CD14-positive monocyte (primary cell): ENCODE measurements around the gene ERCC3. TPM values are rescaled to one million over a fixed set of nuclear protein-coding genes. Genes with fewer than 3 reads are reported as not detected.

ENCODE experiments used
- DNase-seq, 3 donors: peaks; one replicate each; pipeline ENCODE4 v3.0.0-alpha.2; 2011 to 2022
- H2AFZ ChIP-seq: 2 replicates; pipeline ENCODE4 v1.6.0; 2012; ENCODE audit warnings: mild to moderate bottlenecking, low read depth, low read length, inconsistent platforms; ENCODE audit not compliant: insufficient read depth, poor library complexity, severe bottlenecking
- H3K27ac ChIP-seq, 2 donors: 1 replicate in 1 of 2; 2 replicates in 1 of 2; pipeline ENCODE4 v1.5.1; 2012 to 2013; ENCODE audit warnings: low read length in 2 of 2, control low read depth in 1 of 2, inconsistent platforms in 1 of 2, low read depth in 1 of 2, mild to moderate bottlenecking in 1 of 2
- H3K27me3 ChIP-seq, 2 donors: one replicate each; pipeline versions ENCODE4 v1.6.0 to v1.6.1; 2011 to 2013; ENCODE audit warnings: low read length in 2 of 2; ENCODE audit not compliant: control insufficient read depth in 2 of 2, insufficient read depth in 2 of 2
- H3K36me3 ChIP-seq, 2 donors: replicated peaks in 1 of 2; 1 replicate in 1 of 2; 2 replicates in 1 of 2; pipeline versions ENCODE4 v1.5.1 to v1.6.1; 2012 to 2013; ENCODE audit warnings: low read length in 2 of 2, control low read depth in 1 of 2, inconsistent platforms in 1 of 2, mild to moderate bottlenecking in 1 of 2; ENCODE audit not compliant: insufficient read depth in 2 of 2, control insufficient read depth in 1 of 2
- H3K4me1 ChIP-seq, 2 donors: 1 replicate in 1 of 2; 2 replicates in 1 of 2; pipeline versions ENCODE4 v1.5.1 to v1.6.1; 2012 to 2013; ENCODE audit warnings: low read length in 2 of 2, control low read depth in 1 of 2, inconsistent platforms in 1 of 2, mild to moderate bottlenecking in 1 of 2, moderate library complexity in 1 of 2; ENCODE audit not compliant: insufficient read depth in 2 of 2, control insufficient read depth in 1 of 2
- H3K4me2 ChIP-seq: replicated peaks from 2 replicates; pipeline ENCODE3; 2012; ENCODE audit warnings: low read length, moderate library complexity, mild to moderate bottlenecking; ENCODE audit not compliant: poor library complexity, severe bottlenecking; ENCODE audit errors: extremely low read depth
- H3K4me3 ChIP-seq, 3 experiments: fragments of 200-600 bp in 1 of 3; sonication (generic) in 1 of 3; replicated peaks in 1 of 3; 1 replicate in 2 of 3; 2 replicates in 1 of 3; pipeline ENCODE4 v1.5.1; 2011 to 2013; ENCODE audit warnings: low read length in 3 of 3, mild to moderate bottlenecking in 3 of 3, control low read depth in 2 of 3, low read depth in 2 of 3, inconsistent platforms in 1 of 3, moderate library complexity in 1 of 3
- H3K79me2 ChIP-seq: 2 replicates; pipeline ENCODE4 v1.6.0; 2012; ENCODE audit warnings: mild to moderate bottlenecking, control low read depth, inconsistent platforms, low read length, moderate library complexity; ENCODE audit not compliant: insufficient read depth
- H3K9ac ChIP-seq: 2 replicates; pipeline ENCODE4 v1.6.0; 2017; ENCODE audit warnings: low read length, mild to moderate bottlenecking; ENCODE audit not compliant: insufficient read depth, poor library complexity, severe bottlenecking
- H3K9me3 ChIP-seq, 2 donors: replicated peaks in 1 of 2; 1 replicate in 1 of 2; 2 replicates in 1 of 2; pipeline versions ENCODE4 v1.5.1 to v1.6.1; 2012 to 2013; ENCODE audit warnings: low read length in 2 of 2, control low read depth in 1 of 2; ENCODE audit not compliant: control insufficient read depth in 1 of 2, insufficient read depth in 1 of 2
- H4K20me1 ChIP-seq: 2 replicates; pipeline ENCODE4 v1.6.0; 2012; ENCODE audit warnings: mild to moderate bottlenecking, low read length, control low read depth, moderate library complexity; ENCODE audit not compliant: insufficient read depth
- H3K27ac Mint-ChIP-seq, 7 donors: one replicate each; pipeline ENCODE4 v1.8.0; 2020; ENCODE audit warnings: mild to moderate bottlenecking in 7 of 7, mixed read lengths in 7 of 7, moderate library complexity in 6 of 7, inconsistent platforms in 2 of 7
- H3K27me3 Mint-ChIP-seq, 3 donors: one replicate each; pipeline ENCODE4 v1.8.0; 2021 to 2022; ENCODE audit warnings: low read depth in 3 of 3, mild to moderate bottlenecking in 3 of 3, mixed read lengths in 3 of 3, moderate library complexity in 3 of 3, inconsistent platforms in 1 of 3
- H3K36me3 Mint-ChIP-seq, 2 donors: one replicate each; pipeline ENCODE4 v1.8.0; 2020; ENCODE audit warnings: mixed read lengths in 2 of 2, inconsistent platforms in 1 of 2, mild to moderate bottlenecking in 1 of 2
- H3K4me1 Mint-ChIP-seq: one replicate; pipeline ENCODE4 v1.8.0; 2020; ENCODE audit warnings: mild to moderate bottlenecking, mixed read lengths
- H3K4me3 Mint-ChIP-seq, 2 donors: one replicate each; pipeline ENCODE4 v1.8.0; 2020; ENCODE audit warnings: mild to moderate bottlenecking in 2 of 2, mixed read lengths in 2 of 2, moderate library complexity in 1 of 2
- H3K9me3 Mint-ChIP-seq, 7 donors: one replicate each; pipeline ENCODE4 v1.8.0; 2020 to 2022; ENCODE audit warnings: mixed read lengths in 7 of 7, mild to moderate bottlenecking in 6 of 7, moderate library complexity in 6 of 7, inconsistent platforms in 2 of 7
- WGBS: methylation state at CpG from one replicate; pipeline ENCODE4 v1.1.5; 2013; ENCODE audit warnings: missing lambda C conversion rate; ENCODE audit not compliant: insufficient coverage; 5-methylcytosine and 5-hydroxymethylcytosine counted together
- intact Hi-C, 2 donors: fragments of 100-400 bp; cut with micrococcal nuclease; formaldehyde crosslinking; loops; one replicate each; pipeline versions ENCODE4 v1.15.0 to v1.15.1; 2023
- polyA plus RNA-seq, 3 donors: library from polyadenylated mRNA; depleted of rRNA in 1 of 3; unstranded in 2 of 3; stranded (reverse) in 1 of 3; fragments of 300-500 nt in 2 of 3; fragments of >200 nt in 1 of 3; fragmentation: Illumina TruSeq in 2 of 3; gene quantifications; 1 replicate in 2 of 3; 2 replicates in 1 of 3; pipeline ENCODE4 v1.2.3, GENCODE V29; 2012 to 2021
- TF ChIP-seq, protein P1 (sequence below): fragments of 200-600 bp; IDR thresholded peaks from one replicate; pipeline ENCODE4 v1.8.0; 2022; ENCODE audit warnings: antibody characterized with exemption, mild to moderate bottlenecking

ERCC3 gene
- polyA plus RNA-seq, 3 donors: 13.2 to 49.7 (median 16.9) TPM

- Mint-ChIP-seq H3K27me3 (peaks cover 86 to 90% (median 90%) of the 10 kb centered on the region in 3 donors), H3K36me3 (peaks cover 4 to 15% of the 10 kb centered on the region in 2 donors), H3K4me3 (peak overlapping the region in 1 of 2 donors; percentile 88), H3K9me3 (peaks cover 2 to 40% (median 25%) of the 10 kb centered on the region in 7 donors), H3K4me1 (peaks cover 16% of the 10 kb centered on the region), H3K27ac (peak overlapping the region in 2 of 7 donors; percentile 57 to 58)
- peaks cover 13 to 14% of the 10 kb centered on the region in 2 donors for H3K4me1 ChIP-seq
- TF ChIP-seq, protein P1, sequence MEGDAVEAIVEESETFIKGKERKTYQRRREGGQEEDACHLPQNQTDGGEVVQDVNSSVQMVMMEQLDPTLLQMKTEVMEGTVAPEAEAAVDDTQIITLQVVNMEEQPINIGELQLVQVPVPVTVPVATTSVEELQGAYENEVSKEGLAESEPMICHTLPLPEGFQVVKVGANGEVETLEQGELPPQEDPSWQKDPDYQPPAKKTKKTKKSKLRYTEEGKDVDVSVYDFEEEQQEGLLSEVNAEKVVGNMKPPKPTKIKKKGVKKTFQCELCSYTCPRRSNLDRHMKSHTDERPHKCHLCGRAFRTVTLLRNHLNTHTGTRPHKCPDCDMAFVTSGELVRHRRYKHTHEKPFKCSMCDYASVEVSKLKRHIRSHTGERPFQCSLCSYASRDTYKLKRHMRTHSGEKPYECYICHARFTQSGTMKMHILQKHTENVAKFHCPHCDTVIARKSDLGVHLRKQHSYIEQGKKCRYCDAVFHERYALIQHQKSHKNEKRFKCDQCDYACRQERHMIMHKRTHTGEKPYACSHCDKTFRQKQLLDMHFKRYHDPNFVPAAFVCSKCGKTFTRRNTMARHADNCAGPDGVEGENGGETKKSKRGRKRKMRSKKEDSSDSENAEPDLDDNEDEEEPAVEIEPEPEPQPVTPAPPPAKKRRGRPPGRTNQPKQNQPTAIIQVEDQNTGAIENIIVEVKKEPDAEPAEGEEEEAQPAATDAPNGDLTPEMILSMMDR: no peak
- intact Hi-C loops: no loop called here
- H3K4me2 ChIP-seq: no peak overlapping the region
- DNase-seq: peak in 1 of 3 donors; percentile 10
- H3K79me2 ChIP-seq: no peaks in the 10 kb centered on the region
- H3K27ac ChIP-seq: no peak overlapping the region
- no peak overlapping the region for H3K4me3 ChIP-seq
- H3K36me3 ChIP-seq: no peaks in the 10 kb centered on the region
- no peaks in the 10 kb centered on the region for H4K20me1 ChIP-seq
- peaks cover 63 to 92% of the 10 kb centered on the region in 2 donors for H3K27me3 ChIP-seq
- H3K9ac ChIP-seq: no peak overlapping the region
- 11% methylated on average over 15 of the region's 31 CpGs for WGBS
- H2AFZ ChIP-seq: peak overlapping the region; percentile 3
- H3K9me3 ChIP-seq: peaks cover 0 to 32% of the 10 kb centered on the region in 2 donors
Measured at GRCh38 chr2:127220768-127221527, 73.0 kb downstream of the ERCC3 start.

DNA sequence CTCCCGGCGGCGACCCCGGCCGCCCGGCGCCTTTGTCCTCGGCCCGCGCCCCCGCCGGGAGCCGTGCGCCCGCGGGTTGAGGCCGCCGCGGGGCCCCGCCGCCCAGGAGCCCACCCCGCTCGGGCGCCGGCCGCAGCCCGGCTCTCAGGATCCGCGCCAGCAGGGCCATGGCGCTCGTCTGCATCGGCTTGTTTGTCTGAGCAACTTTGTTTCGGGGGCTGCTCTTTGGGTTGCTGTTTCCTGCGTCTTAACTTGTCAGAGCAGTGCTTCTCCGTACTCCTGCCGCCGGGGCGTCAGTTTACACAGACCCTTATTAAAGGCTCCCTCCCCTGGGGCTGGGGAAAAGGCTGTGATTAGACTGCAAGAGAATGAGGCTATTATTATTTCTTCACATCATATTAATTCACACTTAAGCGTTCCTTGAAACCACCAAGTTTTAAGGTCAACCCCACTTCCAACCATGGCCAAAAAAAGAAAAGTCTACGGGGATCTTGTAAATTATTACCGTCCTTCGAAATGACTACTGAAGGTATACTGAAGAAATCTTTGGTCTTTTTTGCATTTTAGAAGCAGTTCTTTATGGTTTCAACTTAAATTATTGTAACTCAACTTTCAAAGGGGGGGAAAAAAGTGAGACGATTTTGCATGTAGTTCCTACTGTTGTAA is 73.7 kb downstream of the ERCC3 start, which contains the start of gene CYP27C1:
Gene CYP27C1 (minus strand): TSS at position 198 of the 666 bp plus-strand sequence. CDS start 29 bp downstream, at position 169.
- no peak for DNase-seq
- H3K36me3 Mint-ChIP-seq: peaks cover 4 to 15% of the 10 kb centered on the region in 2 donors
- Histone ChIP-seq H3K79me2 (no peaks in the 10 kb centered on the region), H3K36me3 (no peaks in the 10 kb centered on the region), H2AFZ (peak within 1 kb of the TSS; percentile 3), H3K9me3 (peaks cover 0 to 32% of the 10 kb centered on the region in 2 donors), H3K27ac (no peak within 1 kb of the TSS), H3K4me3 (peak within 1 kb of the TSS in 1 of 3 experiments; percentile 5), H3K4me2 (peak within 1 kb of the TSS; percentile 36), H3K27me3 (peaks cover 58 to 92% of the 10 kb centered on the region in 2 donors), H3K4me1 (peaks cover 13 to 14% of the 10 kb centered on the region in 2 donors), H4K20me1 (no peaks in the 10 kb centered on the region), H3K9ac (no peak within 1 kb of the TSS)
- peaks cover 16% of the 10 kb centered on the region for H3K4me1 Mint-ChIP-seq
- intact Hi-C loops: no loop called here
- TF ChIP-seq, protein P1: no peak
- peaks cover 2 to 40% (median 25%) of the 10 kb centered on the region in 7 donors for H3K9me3 Mint-ChIP-seq
- H3K4me3 Mint-ChIP-seq: peak within 1 kb of the TSS; percentile 66 to 88
- WGBS: under 1% methylated on average over 32 of the region's 43 CpGs
- peaks cover 81 to 85% (median 85%) of the 10 kb centered on the region in 3 donors for H3K27me3 Mint-ChIP-seq
- peak within 1 kb of the TSS in 2 of 7 donors; percentile 57 to 58 for H3K27ac Mint-ChIP-seq
